HL-60 (cell line): Measurements from ENCODE around the gene LCOR.

Source experiments
- DNase-seq, 2 experiments: peaks; one replicate each; pipeline ENCODE4 v3.0.0-alpha.2; 2010 to 2020; ENCODE audit warnings: low read depth in 1 of 2, low spot score in 1 of 2
- H3K27ac ChIP-seq: fragments of 250-450 bp; sonication (Bioruptor Pico); replicated peaks from 2 replicates; pipeline ENCODE4 v1.5.1; 2020; ENCODE audit warnings: mild to moderate bottlenecking, moderate library complexity
- H3K27me3 ChIP-seq: fragments of 250-450 bp; sonication (Bioruptor Pico); 2 replicates; pipeline ENCODE4 v1.5.1; 2021; ENCODE audit warnings: mild to moderate bottlenecking, moderate library complexity; ENCODE audit not compliant: insufficient read depth, poor library complexity, severe bottlenecking
- H3K4me3 ChIP-seq: replicated peaks from 2 replicates; pipeline ENCODE4 v1.5.1; 2011; ENCODE audit warnings: mild to moderate bottlenecking, control low read depth, low read length; ENCODE audit not compliant: insufficient read depth
- CTCF ChIP-seq: IDR thresholded peaks from one replicate; pipeline ENCODE4 v1.5.1; 2011; ENCODE audit warnings: low read length, control low read depth, inconsistent platforms; ENCODE audit not compliant: insufficient read depth
- GABPA ChIP-seq: IDR thresholded peaks from 2 replicates; pipeline ENCODE4 v1.6.1; 2012; ENCODE audit warnings: low read depth
- POLR2AphosphoS5 ChIP-seq: IDR thresholded peaks from 2 replicates; pipeline ENCODE4 v1.6.1; 2012; ENCODE audit warnings: low read depth
- REST ChIP-seq: IDR thresholded peaks from 2 replicates; pipeline ENCODE4 v1.6.1; 2012; ENCODE audit warnings: low read depth; ENCODE audit not compliant: insufficient replicate concordance
- SPI1 ChIP-seq: IDR thresholded peaks from 2 replicates; pipeline ENCODE4 v1.6.1; 2012; ENCODE audit warnings: low read depth, mild to moderate bottlenecking, borderline replicate concordance

Gene LCOR

GRCh38 chr10:97003804-97004201 lies 171.7 kb downstream of the LCOR start:
- Histone ChIP-seq H3K27me3 (no peaks in the 10 kb centered on the region), H3K4me3 (no peak overlapping the region), H3K27ac (no peak overlapping the region)
- DNase-seq, result no peak
- TF ChIP-seq POLR2AphosphoS5 (no peak), CTCF (no peak), REST (no peak)

GRCh38 chr10:97004591-97004990 lies 172.5 kb downstream of the LCOR start:
- H3K4me3 ChIP-seq, result no peak overlapping the region
- no peak for DNase-seq
- no peak overlapping the region for H3K27ac ChIP-seq
- no peaks in the 10 kb centered on the region for H3K27me3 ChIP-seq
- TF ChIP-seq POLR2AphosphoS5 (no peak), REST (no peak), GABPA (no peak), CTCF (no peak)

- Histone ChIP-seq H3K27me3 (no peaks in the 10 kb centered on the region), H3K4me3 (no peak overlapping the region), H3K27ac (no peak overlapping the region)
- no peak for DNase-seq
- TF ChIP-seq SPI1 (no peak), GABPA (no peak), CTCF (no peak), POLR2AphosphoS5 (no peak)
These were observed 173.3 kb downstream of the LCOR start for GRCh38 chr10:97005349-97005748.

- TF ChIP-seq POLR2AphosphoS5 (no peak), SPI1 (no peak), GABPA (no peak), CTCF (no peak), REST (no peak)
- no peak overlapping the region for H3K4me3 ChIP-seq
- H3K27me3 ChIP-seq, result no peaks in the 10 kb centered on the region
- no peak for DNase-seq
- H3K27ac ChIP-seq, result no peak overlapping the region
These were observed 174.3 kb downstream of the LCOR start for GRCh38 chr10:97006364-97006763.
